Measurements from ENCODE around the gene WRAP73.

WRAP73 gene

DNA sequence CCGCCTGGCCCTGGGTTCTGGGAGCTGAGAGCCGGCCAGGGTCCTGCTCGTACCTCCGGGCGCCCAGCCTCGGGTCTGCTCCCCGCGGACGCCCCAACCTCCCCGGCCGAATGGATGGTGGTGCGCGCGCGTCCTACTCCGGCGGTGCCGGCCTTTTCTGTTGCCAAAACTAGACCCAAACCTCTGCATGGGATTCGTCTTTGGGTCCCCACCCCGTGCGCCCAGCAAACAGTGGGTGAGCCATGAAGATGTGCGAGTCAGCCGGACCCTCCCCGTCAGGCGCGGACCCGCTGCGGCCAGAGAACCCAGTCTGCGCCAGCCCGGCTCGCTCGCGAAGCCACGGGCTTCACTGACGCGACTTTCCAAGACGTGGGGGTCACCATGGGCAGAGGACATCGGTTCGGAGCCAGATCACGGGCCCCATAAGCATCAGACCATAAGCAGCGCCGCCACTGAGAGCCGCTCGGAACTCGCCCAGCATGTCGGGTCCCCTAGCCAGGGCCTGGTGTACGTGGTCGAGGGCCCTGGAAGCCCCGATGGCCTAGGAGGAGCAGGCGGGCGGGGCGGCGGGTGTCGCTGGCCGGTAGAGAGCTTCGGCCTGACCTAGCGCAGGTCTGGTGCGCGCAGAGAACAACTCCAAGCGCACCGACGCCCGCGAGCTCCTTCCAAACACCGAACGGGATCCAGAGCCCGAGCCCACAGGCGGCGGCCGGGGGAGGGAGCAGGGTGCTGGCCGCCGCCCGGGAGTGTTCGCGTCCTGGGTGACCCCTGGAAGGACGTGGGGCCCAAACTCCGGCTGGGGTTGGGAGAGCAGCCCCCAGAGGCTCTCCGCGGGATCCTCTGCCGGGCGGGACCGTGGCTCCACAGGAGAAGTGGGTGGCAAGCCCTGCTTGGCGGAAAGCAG, 1.4 kb upstream of the WRAP73 start:
- DNase-seq (ENCODE audit: insufficient read length, low spot score) (no peak), FAIRE-seq (peak; percentile 56)

DNA sequence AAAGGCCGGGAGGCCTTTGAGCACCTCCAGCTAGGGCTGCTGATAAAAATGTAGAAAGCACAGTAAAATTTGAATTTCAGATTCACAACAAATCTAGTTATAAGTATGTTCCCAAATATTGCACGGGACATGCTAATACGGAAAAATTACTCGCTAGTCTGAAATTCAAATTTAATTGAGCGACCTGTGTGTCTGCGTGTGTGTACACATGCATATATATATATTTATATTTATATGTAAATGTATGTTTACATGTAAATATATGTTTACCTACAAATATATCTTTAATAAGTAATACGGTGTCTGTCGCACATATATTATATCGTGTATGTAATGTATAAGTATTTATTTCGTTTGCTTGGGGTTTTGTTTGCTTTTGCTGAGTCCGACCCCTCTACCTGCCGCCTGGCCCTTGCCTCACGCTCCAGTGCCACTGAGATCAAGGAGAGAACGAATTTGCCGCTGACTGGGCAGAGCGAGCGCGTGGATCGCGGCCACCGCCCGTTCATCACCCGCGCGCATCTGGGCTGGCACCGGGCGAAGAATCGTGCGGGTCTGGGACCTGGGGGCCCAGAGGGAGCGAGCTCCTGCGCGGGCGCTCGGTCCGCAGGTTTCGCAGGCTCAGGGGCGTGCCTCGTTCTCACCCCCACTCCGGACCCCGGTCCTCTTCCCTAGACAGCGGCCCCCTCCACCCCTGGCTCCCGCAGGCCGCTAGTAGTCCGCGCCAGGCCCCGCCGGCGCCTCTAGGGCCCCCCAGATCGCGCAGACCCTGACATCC, 534 bp upstream of the WRAP73 start:
- DNase-seq (ENCODE audit: insufficient read length, low spot score) (no peak), FAIRE-seq (no peak)

DNA sequence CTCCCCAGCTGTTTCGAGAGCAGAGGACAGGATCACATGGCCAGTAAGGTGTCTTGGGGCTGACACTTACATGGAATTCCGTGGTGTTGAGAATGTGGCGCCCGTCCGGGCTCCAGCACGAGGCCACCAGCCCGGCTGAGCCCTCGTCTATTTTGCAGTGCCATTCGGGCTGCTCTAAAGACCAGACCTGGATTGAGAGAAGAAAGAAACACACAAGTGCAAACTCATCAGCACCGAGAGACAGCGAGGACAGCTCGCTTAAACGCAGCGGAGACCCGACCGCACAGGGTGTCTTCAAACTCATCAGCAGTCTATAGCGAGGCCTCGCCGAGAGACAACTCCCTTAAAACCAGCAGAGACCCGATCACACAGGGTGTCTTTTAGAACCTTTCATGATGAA, 3.3 kb downstream of the WRAP73 start:
- no peak for FAIRE-seq

DNA sequence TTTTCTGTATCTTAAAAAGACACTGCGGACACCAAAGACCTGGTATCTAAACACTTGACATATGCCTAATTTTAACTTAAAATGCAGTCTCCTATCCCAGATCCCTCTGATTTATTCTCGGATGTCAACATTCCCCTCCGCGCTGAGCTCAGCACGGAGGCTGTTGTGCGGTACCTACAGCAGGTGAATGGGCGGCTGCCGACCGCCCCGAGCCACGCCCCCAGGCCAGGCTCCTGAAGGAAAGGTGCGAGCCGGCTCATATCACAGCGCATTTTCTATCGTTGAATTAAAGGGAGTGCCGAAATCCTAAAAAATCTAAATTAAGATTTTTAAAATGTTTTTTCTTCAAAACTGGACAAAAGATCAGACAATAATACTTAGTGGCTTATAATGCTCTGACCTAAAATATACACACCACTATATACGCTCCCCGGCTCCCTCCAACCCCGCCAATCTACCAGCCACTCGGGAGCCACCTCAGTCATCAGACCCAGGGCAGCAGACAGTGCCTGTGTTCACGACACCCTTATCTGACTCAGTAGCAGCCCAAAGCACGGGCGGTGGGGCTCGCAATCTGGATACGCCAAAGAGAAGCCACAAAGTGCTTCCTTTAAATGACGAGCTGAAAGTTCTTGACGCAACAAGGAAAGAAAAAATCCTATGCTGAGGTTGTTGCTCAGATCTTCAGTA, 4.1 kb downstream of the WRAP73 start:
- FAIRE-seq = no peak
- DNase-seq (ENCODE audit: insufficient read length, low spot score) = no peak

More for the DNA sequence above, 3.3 kb downstream of the WRAP73 start:
- DNase-seq (ENCODE audit: insufficient read length, low spot score) = no peak

DNA sequence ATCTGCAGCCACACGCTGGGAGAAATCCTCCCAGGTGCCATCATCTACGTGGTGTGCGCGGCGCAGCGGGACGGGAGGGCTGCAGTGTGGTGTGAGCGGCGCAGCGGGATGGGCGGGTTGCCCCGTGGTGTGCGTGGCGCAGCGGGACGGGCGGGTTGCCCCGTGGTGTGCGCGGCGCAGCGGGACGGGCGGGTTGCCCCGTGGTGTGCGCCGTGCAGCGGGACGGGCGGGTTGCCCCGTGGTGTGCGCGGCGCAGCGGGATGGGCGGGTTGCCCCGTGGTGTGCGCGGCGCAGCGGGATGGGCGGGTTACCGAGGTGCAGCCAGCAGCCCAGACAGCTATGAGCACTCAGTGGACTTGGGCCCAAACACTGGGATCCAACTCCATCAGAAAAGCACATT, 4.7 kb downstream of the WRAP73 start:
- DNase-seq (ENCODE audit: insufficient read length, low spot score) = no peak
- FAIRE-seq = no peak

DNA sequence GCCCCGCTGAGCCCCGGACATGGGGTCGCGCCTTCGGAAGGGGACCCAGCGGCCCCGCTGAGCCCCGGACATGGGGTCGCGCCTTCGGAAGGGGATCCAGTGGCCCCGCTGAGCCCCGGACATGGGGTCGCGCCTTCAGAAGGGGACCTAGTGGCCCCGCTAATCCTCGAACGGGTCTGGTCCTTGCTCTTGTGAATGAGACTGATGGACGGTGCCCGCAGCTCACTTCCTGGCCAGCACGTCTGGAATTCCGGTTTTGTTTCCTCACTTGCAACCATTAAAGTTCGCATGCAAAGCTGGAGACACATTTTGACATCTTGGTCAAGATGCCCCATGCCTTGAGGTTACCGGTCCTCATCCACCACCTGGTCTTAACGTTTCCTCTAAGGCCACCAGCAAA, 5.6 kb downstream of the WRAP73 start:
- FAIRE-seq (no peak), DNase-seq (ENCODE audit: insufficient read length, low spot score) (no peak)

DNA sequence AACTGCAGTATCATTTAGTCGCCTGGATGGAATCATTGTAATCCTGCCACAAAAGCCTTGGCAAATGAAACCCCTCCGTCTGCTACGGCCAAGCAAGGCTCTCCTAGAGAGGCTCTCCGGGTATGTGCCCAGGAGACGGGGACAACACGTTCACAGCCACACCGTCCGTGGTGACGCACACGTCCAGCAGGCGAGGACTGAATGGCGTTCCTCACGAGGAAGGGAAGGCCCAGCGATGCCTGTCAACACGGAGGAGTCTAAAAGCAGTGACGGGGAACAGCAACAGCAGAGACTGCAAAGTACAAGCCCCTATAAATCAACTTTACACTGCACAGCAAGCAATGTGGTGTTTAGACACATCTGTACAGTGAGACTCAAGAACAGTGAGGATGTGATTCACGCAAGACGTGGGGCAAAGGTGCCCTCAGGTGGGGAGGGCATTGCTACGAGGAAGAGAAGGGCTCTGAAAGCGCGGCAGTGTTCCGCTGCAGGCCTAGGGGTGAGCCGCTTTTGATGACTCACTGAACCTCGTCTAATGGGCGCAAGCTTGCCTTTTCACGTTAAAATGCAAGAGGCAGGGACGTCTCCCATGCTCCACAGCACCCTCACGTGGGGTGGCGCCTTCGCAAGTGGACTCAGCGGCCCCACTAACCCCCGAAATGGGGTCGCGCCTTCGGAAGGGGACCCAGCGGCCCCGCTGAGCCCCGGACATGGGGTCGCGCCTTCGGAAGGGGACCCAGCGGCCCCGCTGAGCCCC, 6.8 kb downstream of the WRAP73 start:
- no peak for FAIRE-seq

DNA sequence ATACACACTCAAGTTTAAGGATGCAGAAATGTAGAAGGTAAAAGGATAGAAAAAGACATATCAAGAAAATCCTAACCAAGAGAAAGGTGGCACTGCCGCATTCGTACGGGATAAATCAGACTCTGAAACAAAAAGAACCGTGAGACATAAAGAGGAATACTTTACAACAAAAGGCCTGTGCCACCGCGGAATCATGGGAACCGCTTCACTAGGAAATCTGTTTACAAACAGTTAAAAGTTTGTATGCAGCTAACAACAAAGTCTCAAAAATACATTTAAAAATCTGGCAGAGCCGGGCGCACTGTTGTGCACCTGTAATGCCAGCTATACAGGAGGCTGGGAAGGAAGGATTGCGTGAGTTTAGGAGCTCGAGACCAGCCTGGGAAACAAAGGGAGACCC, 8.1 kb downstream of the WRAP73 start:
- DNase-seq (ENCODE audit: insufficient read length, low spot score) (no peak), FAIRE-seq (no peak)

More for the DNA sequence above, 6.8 kb downstream of the WRAP73 start:
- no peak for DNase-seq (ENCODE audit: insufficient read length, low spot score)

DNA sequence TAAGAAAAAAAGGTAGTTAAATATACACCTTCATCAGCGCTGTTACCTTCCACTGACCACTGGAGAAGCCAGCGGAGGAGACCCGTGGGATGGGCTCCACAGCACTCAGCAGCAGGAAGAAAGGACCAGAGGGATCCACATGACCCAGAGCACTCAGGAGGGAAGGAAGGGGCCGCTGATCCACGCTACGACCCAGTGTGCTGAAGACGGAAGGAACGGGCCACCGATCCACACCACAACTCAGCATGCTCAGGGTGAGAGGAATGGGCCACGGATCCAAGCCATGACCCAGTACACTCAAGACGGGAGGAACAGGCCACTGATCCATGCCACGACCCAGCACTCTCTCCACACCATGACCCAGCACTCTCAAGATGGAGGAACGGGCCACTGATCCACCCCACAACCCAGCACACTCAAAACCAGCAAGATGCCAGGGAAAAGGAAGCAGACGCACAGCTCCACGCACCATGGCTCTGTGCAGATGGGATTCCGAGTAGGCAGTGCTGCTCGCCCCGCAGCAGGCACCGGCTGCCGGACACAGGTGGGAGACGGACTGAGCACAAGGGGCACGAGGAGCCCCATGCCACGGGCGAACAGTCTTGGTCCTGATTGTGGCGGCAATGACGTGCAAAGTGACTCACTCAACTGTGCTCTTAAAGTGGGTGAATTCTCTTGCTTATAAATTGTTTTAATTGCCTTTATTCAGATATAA, 8.7 kb downstream of the WRAP73 start:
- no peak for FAIRE-seq

DNA sequence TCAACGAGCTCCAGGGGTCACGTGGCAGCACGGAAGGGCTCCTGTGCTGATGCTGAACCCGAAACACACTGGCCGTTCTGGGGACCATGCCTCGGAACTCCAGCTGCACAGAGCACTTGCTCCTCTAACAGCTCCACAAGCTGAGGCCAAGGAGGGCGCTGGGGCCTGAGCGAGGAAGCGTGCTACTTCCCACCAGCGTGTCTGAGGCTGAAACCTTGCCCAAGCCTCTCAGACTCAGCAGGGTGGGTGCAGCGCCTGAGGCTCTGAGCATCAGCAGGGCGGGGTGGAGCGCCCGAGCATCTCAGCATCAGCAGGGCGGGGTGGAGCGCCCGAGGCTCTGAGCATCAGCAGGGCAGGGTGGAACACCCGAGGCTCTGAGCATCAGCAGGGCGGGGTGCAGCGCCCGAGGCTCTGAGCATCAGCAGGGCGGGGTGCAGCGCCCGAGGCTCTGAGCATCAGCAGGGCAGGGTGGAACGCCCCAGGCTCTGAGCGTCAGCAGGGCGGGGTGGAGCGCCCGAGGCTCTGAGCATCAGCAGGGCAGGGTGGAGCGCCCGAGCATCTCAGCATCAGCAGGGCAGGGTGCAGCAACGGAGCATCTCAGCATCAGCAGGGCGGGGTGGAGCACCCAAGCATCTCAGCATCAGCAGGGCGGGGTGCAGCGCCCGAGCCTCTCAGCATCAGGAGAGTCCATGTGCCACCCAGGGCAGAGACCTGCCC, 9.6 kb downstream of the WRAP73 start:
- DNase-seq (ENCODE audit: insufficient read length, low spot score) = no peak
- FAIRE-seq = no peak

More for the DNA sequence above, 8.7 kb downstream of the WRAP73 start:
- no peak for DNase-seq (ENCODE audit: insufficient read length, low spot score)

DNA sequence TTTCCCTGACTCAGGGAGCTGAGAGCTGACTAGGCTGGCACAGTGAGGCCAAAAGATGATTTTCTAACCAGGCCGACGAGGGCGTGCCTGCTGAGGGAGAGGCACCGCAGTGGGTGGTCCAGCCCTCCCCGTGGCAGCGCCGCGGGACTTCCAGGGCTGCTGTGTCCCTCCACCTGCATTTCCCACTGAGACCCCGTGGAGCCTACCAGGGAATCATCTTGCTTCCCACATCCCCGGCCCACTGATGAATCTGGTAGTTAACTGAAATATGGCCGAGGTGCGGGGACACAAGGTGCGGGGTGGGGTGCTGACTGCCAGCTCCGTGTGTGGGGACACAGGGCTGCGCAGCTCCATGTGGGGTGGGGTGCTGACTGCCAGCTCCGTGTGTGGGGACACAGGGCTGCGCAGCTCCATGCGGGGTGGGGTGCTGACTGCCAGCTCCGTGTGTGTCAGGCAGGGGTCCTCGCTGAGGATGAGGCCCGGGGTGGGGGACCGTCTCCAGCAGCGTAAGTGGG, 10.4 kb downstream of the WRAP73 start:
- FAIRE-seq = no peak
- no peak for DNase-seq (ENCODE audit: insufficient read length, low spot score)

DNA sequence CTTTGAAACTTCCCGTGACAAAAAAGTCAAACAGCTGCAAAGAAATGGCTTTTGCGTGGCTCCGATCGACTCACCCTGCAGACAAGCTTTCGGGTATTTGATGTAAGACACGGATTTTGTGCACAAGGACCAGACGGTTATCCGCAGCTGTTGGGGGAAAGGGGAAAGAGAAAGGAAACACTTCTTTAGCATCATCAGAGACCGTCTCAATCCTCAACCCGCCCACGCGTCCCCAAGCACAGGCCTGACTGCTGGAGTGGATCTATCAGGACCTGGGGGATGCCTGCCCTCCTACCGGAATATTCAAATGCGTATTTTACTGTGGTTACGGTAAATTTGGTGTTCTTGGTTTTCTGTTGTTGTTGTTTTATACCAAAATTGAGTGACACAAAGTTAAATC, 11.2 kb downstream of the WRAP73 start:
- no peak for FAIRE-seq
- no peak for DNase-seq (ENCODE audit: insufficient read length, low spot score)

DNA sequence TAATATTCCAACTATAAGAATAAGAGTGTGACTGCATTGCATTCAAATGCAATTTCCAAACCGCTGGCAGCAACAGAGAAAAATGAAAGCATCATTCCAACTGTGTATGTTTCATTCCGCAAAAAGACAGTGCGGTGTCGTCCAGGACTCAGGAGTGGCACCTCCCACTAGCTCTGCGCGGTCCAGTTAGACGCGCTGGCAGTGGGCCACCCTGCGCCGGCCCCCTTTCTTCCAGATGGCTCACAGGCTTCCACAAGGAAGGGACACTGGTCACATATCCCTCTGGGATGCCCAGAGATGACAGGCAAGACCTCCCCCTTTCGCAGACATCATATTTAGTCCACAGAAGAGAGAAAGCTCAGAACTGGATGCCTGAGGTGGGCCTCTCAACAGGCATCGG, 11.9 kb downstream of the WRAP73 start:
- FAIRE-seq (no peak), DNase-seq (ENCODE audit: insufficient read length, low spot score) (no peak)

DNA sequence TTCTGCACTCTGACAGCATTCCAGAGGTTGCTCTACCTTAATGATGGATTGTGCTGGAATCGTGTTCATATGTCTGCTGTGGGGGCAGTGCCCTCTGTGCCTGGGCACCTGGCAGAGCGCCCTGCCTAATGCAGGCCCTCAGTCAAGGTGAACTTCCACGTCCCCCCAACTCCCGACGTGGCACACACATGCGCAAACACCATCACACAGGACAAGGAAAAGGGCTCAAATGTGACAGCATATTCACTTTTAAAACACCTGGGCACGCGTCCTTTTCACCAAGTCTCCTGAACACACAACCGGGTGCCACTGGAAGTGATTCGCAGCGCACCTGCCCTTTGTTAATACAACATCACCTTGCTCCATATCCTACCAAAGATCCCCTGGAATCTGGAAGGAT, 13.4 kb downstream of the WRAP73 start:
- no peak for DNase-seq (ENCODE audit: insufficient read length, low spot score)
- FAIRE-seq = no peak

DNA sequence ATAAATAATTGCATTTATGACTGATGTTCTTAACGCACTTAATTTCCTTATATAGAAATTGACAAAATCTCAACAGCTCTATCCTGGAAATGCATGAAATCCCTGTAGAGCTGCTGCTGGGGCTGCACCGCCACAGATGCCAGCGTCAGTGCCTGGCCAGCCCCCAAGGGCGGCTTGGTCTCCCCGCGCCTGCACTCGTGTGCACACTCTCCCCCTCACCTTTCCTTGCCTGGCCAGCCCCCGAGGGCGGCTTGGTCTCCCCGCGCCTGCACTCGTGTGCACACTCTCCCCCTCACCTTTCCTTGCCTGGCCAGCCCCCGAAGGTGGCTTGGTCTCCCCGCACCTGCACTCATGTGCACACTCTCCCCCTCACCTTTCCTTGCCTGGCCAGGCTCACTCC, 13.8 kb downstream of the WRAP73 start:
- DNase-seq (ENCODE audit: insufficient read length, low spot score) (no peak), FAIRE-seq (no peak)

DNA sequence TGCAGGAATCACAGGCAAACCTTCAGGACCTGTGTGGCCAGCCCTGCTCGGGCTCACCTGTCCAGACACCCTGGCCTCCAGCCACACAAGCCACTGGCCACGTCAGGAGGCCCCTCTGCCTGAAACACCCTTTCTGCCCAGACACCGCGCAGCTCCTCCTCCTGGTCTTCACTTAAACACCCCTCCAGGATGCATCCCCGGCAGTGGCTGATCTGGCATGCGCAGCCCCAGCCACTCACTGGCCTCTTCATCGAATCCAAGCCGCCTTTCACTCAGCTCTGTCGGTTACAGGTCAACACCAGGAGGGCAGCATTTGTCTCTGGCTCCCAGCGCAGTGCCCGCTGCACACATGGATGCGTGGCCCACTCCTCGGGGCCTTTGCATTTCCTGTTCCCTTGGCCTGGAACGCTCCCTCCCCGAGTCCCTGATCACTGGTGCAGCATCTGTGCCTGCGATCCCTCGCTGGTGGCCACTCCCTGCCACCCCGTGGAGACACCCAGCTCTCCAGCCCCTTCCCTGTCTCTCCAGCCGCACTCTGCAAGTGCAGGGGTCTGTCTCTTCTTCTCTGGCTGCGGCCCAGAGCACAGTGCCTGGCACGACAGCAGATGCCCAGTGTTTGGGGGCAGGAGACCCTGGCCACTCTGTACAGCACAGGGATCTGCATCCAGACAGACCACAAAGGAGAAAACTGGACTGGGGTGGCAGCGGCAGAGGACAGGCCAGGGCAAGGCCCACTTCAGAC, 15.7 kb downstream of the WRAP73 start:
- FAIRE-seq = no peak
- no peak for DNase-seq (ENCODE audit: insufficient read length, low spot score)

DNA sequence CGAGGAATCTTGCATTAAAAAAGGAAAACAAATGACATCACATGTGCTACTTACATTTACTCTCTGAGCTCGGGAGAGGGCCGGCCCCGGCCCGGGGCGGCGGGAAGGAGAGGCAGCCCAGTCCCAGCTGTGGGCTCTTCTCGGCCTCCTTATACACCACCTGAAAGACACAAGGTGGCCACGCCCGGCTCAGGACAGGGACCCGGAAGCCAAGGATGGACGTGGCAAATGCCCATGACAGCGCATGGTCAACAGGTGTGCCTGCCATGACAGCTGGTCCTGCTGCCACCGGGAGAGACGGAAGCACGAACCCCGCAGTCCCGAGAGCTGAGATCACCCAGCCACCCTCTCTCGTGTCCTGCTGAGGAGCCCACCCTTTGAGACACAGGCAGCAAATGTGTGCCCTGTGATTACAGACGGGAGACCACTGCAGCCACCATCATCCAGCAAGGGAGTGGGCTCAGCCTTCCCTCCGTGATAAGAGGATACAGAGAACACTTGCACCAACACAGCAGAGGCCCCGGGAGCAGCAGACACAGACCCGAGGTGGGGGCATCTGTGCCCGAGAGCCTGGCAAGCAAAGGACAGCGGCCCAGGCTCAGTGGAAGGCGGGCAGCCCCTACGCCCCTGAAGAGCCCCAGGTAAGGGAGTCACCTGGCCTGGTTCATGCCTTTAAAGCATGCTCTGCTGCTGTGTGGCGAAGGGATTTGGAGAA, 16.4 kb downstream of the WRAP73 start:
- FAIRE-seq (no peak), DNase-seq (ENCODE audit: insufficient read length, low spot score) (no peak)
